NOMO-1 (cell line): ENCODE measurements around the gene GBP7.
A peak's percentile ranks its signal among the peaks of the same experiment; 100 is the strongest.
"Not testable (repeated sequence)": the region's sequence is repeated elsewhere in the genome, so short reads cannot be mapped to it uniquely, and the experiment has no call there.

ENCODE experiments used
- DNase-seq, 2 experiments: peaks; one replicate each; lab custom pipeline; 2025; ENCODE audit not compliant: unreplicated experiment in 2 of 2; lab: John Stamatoyannopoulos, UW

The GBP7 gene, protein sequence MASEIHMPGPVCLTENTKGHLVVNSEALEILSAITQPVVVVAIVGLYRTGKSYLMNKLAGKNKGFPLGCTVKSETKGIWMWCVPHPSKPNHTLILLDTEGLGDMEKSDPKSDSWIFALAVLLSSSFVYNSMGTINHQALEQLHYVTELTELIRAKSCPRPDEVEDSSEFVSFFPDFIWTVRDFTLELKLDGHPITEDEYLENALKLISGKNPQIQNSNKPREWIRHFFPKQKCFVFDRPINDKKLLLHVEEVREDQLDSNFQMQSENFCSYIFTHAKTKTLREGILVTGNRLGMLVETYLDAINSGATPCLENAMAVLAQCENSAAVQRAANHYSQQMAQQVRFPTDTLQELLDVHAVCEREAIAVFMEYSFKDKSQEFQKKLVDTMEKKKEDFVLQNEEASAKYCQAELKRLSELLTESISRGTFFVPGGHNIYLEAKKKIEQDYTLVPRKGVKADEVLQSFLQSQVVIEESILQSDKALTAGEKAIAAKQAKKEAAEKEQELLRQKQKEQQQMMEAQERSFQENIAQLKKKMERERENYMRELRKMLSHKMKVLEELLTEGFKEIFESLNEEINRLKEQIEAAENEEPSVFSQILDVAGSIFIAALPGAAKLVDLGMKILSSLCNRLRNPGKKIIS

DNA sequence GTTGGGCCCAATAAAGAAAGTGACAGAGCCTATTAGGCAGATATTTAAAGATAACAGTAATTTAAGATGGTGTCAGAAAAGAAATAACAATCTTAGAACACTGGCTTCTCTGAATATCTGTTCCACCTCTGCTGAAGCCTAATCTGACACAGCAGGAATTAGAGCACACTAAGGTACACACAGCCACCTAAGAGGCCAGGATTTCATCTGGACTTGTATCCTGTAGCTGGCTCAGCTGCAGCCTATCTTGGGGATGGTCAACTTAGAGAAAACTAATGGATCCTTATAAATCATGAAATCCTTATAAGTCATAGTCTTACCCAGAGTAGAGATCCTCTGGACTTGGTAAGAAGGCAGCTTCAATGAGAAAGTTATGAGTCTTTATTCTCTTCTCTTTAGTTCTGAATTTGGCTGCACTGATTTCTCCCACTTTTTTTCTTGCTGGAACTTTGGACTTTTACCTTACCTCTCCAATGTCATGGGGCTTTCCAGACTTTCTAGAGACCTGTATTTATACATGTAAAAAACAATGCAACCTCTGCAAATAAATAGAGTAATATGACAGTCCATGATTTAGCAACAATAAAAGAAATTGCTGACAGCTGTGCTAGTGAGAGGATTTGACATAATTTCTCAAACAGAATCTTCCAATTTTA lies at the start of gene GBP7:
Gene GBP7 (minus strand): TSS at position 403 of the 656 bp plus-strand sequence. CDS start 4,068 bp downstream, outside the sequence.
- DNase-seq: no peak

DNA sequence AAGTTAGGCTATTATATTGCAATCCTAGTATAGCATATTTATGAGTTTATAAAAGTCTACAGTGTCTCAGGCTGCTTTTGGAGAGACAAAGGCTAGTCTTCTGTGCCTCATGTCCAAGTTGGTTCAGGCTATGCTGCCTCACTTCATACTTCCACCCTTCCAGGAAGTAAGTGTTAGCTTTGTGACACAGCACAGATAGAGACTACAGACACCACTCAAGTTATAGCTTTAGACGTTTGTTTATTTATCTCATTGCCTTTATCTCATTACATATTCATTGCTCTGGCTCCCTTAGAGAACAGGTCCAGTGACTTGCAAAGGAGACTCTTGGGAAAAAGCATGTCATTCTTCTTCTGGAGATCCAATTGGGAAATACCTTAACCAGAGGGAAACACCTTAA lies 45.5 kb upstream of the GBP7 start:
- no peak for DNase-seq

DNA sequence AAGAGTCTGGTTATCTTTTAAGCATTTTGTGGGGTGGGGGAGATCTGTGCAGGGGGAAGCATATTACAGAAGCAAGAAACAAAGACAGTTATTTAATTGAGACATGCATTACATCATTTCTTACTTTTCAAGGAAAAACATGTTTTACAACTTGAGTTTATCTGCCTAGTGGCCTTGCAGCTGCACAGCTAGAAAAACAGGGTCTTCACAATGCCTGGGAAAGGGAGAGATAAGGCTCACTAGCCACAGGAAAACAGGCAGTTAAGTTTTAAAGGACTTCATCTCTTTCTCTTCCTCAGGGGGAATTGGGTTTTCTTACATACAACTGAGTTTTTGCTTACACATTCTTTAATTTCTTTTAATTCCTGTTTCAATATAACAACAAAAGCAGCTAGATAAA lies 44.0 kb upstream of the GBP7 start:
- DNase-seq: not testable (repeated sequence)

DNA sequence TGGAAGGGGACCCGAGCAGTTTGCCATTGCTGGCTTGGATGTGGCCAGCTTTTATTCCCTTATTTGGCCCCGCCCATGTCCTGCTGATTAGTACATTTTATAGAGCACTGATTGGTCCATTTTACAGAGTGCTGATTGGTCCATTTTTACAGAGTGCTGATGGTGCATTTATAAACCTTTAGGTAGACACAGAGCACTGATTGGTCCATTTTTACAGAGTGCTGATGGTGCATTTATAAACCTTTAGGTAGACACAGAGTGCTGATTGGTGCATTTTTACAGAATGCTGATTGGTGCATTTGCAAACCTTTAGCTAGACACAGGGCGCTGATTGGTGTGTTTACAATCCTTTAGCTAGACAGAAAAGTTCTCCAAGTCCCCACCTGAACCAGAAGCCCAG lies 43.1 kb upstream of the GBP7 start:
- DNase-seq: not testable (repeated sequence)

DNA sequence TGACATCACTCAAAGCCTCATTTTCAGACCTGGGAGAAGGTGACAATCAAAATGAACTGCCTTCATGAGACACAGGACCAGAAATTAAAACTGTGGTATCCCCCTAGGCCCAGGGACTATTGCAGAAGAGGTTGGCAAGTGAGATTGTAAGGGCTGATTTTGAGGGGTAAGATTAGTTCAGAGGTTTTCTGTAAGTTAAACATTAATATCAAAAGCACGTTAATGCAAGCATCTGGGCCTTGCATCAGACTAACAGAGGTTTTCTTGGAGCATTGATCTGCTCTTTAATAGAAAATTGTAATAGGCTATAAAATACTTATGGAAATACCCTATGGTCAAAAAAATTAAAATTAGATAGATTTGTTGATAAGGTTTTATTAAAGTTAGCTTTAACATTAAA lies 37.5 kb upstream of the GBP7 start:
- DNase-seq: no peak

DNA sequence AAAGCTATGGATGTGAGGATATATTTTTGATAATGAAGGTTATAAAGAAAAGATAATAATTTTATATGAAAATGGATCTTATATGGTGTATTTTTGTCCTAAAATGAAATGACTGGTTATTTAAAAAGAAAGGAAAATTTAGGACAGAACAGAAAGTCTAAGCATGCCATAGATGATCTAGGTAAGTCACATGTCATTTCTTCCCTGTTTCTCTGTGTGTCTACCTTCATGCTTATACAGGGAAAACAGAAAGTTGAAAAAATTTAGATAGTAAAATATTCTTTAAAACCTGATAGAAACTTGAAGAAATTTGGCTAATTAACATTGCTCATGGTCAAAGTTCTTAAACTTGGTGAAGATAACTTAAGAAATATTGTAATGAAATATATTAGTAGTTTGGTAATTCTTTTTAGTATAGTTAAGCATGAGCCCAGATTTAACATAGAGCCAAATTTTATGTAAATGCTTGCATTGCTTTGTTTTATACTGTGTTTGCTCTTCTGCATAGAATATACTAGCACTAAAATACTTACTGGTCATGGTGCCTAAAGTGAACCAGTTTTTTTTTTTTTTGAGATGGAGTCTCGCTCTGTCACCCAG lies 35.3 kb upstream of the GBP7 start:
- DNase-seq: no peak

DNA sequence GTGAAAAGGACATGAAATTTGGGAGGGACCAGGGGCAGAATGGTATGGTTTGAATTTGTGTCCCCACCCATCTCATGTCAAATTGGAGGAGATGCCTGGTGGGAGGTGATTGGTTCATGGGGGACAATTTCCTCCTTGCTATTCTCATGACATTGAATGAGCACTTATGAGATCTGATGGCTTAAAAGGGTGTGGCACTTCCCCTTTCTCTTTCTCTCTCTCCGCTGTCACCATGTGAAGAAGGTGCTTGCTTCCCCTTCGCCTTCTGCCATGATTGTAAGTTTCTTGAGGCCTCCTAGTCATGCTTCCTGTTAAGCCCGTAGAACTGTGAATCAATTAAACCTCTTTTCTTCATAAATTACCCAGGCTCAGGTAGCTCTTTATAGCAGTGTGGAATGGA lies 30.6 kb upstream of the GBP7 start:
- peak; percentile 6 to 49 for DNase-seq

DNA sequence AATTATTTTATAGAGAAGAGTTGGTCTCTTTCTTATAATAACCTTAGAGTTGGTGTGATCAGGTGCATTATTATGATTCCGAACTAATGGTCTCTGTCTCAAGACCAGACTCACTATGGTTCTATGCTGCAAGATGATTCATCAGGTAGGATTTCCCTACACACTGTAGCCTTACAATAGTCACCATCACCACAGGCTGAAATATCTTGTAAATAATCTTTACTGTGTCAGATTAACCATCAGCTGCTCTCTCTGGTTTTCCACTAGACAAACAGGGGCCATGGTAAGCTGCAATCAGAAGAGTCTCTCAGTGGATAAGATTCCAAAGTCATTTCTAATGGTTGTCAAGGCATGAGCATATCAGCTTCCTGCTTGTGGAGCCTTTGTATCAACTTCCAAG lies 27.4 kb upstream of the GBP7 start:
- DNase-seq: no peak

DNA sequence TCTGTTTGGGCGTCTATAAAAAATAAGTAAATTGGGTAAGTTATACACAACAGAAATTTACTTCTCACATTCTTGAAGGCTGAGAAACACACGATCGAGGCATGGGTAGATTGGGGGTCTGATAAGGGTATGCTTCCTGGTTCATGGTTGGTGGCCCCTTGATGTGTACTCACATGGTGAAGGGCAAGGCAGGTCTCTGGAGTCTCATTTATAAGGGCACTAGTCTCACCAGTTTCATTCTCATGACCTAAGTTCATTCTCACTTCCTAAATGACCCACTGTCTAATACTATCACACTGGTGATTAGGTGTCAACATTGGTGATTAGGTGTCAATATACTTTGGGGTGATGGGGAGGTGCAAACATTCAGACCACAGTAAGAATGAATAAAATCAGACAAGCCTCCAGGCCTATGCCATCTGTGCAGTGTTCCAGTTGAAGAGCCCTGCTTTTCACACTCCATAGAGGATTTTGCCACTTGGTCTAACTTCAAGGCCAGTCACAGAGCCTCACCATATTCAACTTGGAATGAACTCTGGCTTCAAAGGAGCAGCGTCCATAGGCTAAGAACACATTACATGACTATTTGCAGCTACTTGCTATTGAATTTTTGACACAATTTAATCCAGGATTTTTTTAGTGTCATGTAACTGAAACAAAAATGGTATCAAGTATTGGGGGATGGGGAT lies 25.4 kb upstream of the GBP7 start:
- DNase-seq: no peak

DNA sequence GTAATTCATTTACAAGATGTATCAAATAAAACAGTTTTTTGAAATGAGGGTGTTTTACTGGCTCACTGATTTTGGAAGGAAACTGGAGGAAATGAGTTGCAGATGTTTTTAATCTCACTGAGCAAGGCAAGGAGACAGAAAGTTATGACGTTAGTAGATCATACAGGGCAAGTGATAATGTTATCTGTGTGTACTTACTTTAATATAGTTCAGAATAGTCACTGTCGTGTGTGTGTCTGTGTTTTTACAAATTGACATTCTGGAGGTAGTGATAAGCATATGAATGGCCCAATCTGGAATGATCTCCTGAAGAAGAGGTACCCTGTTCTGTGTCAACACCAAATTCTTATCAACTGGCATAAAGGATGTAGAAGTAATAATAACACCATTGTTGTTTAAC lies 24.9 kb upstream of the GBP7 start:
- no peak for DNase-seq

DNA sequence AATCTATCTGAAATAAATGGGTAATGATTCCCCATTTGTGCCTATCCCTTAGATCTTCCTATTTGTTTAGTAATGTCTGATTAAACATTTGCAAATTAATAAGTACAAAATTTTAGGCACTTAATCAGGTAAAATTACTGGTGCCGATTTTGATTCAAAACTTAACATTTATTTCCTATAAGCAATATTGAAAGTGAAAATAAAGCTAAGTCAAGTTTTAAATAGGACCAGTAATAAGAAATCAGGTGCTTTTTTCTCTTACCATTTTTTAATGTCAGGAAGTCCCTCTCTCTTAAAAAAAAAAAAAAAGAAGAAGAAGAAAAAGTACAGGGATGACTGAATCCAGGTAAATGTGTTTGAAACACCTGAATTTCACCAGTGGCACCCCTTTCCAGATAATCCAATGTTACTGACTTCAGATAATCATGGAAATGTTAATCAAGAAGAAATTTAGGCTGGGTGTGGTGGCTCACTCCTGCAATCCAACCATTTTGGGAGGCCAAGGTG lies 23.8 kb upstream of the GBP7 start:
- peak in 1 of 2 experiments; percentile 3 for DNase-seq

DNA sequence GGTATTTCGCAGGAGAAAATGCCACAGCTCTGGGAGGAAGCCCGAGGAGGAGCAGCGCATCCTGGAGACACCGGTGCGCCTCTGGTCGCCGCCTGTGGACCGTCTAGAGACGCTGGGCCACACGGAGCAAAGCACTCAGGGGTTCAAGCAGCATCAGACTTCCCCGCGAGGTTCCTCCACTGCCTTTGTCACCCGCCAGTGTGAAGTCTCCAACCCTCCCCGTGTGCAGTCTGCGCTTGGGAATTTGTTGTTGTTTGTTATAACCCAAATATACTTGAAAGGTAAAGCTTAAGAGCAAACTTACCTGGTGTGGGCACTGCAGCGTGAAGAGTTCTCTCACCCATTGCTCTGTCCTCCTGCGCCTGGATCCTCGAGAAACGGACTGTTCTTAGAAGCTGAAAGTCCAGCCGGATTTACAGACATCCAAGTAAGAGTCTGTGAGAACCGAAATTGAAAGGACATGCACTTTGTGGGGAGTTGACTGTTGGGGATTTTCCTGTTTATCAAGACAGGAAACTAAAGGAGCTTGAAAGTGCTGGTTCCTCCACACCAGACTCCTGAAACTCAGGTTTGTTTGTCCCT lies 22.8 kb upstream of the GBP7 start, which contains the start of gene GBP4:
Gene GBP4 (minus strand): TSS at position 452 of the 582 bp plus-strand sequence. CDS start 108 bp downstream, at position 344.
- peak; percentile 31 to 41 for DNase-seq

DNA sequence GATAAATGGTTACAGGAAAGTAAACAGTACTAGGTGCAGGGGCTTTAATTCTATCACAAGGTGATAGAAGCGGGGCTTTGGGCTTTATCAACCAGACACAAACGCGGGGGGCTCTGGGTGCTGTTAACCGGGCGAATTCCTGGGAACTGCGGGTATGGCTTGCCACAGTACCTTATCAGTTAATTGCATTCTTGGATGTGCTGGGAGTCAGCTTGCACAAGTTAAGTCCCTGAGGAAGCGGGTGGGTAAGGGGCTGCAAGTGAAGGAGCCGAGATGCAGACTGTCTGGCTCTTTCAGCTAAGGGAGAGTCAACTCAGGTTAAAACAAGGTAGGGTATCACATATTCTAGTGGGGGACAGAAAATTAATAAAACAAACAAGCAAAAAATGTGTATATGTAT lies 22.3 kb upstream of the GBP7 start:
- DNase-seq: no peak

DNA sequence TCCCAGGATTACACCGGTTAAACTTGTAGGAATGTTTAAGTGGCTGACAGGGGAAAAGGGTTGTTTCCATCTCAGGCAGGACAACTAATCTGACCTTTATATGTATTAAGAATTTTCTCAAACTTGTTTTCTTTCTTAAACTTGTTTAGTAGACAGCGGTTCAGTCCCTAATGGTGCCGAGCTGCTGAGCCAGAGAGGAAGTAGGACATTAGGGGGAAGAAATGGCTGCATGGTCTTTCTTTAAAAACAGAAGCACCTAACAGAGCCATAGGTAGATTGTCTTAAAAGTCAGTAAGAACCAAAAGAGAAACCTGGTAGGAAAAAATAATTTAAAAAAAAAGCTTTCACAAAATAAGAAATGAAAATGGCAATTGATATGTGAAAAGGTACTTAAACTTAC lies 19.7 kb upstream of the GBP7 start:
- DNase-seq: no peak

DNA sequence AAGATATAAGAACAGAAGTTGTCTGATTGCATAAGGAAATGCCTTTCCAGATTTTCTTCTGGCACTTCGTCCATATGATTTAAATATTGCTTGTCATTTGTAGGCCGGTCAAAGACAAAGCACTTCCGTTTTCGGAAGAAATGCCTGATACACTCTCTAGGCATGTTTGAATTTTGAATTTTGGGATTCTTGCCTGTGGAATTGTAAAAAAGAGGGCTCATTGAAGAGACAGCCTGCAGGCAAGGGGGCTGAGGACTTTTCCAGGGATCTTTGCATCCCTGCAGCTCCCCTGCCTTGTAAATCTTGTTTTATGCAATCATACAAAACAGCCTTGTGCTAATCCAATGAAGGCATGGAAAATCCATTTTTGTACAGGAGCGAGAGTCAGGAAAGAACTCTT lies 15.5 kb upstream of the GBP7 start:
- DNase-seq: no peak

DNA sequence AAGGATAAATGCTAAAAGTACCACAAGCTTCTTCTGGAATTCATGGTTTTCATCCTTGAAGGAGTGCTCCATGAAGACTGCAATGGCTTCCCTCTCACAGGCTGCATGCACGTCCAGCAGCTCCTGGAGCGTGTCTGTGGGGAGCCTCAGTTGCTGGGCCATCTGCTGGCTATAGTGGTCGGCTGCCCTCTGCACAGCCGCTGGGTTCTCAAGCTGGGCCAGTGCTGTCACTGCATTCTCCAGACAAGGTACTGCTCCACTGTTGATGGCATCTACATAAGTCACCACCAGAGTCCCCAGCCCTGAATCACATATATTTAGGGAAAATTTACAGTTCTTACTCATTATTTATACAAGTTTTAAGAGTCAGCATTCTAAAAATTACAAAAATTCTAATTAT lies 14.2 kb upstream of the GBP7 start:
- DNase-seq: no peak

DNA sequence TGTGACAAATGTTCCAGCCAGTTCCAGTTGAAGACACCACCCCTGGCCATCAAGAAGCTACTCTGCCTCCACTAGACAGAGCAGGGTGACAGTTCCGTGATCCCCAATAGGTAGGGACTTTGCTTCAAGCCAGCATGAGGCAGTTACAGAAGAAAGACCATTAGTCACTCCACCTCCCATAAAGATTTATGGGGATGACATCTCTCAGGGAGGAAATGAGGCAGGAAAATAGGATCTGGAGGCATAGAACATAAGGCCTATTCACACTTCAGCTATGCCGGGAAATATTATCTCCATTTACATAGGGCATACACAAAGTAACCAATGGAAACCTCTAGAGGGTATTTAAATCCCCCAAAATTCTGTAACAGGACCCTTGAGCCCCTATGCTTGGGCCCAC lies 3.5 kb upstream of the GBP7 start:
- no peak for DNase-seq

DNA sequence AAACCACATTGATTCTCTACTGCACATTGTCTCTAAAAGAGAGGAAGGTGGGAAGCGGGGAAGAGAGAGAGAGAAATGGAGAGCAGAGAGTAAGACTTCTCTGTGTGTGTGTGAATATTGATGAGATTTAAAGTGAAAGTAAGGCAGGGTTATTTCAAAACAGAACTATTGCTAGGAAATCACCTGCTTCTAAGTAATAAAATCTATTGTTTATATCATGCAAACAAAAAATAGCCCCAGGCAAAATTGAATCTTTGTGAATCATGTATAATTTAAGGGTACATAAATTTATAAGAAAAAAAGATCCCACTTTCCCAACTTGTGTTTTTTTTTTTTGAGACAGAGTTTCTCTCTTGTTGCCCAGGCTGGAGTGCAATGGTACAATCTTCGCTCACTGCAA lies 1.2 kb upstream of the GBP7 start:
- DNase-seq: no peak

DNA sequence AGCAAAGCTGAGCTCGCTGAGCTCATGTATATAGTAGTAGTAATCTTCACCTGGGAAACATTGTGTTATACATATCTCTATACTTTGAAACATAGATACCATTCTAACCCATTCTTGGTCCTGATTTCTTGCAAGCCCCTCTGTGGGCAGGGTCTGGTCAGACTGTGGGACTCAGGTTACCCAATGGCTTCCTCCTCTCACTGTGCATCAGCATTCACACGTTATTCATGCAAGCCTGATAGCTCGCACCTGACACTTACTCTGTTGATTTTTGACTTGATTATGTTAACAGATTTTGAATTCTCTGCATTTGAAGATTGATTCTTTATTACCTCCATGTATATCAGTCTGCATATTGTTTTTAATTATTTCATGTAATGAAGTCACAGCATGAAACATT lies 1.3 kb downstream of the GBP7 start:
- no peak for DNase-seq

DNA sequence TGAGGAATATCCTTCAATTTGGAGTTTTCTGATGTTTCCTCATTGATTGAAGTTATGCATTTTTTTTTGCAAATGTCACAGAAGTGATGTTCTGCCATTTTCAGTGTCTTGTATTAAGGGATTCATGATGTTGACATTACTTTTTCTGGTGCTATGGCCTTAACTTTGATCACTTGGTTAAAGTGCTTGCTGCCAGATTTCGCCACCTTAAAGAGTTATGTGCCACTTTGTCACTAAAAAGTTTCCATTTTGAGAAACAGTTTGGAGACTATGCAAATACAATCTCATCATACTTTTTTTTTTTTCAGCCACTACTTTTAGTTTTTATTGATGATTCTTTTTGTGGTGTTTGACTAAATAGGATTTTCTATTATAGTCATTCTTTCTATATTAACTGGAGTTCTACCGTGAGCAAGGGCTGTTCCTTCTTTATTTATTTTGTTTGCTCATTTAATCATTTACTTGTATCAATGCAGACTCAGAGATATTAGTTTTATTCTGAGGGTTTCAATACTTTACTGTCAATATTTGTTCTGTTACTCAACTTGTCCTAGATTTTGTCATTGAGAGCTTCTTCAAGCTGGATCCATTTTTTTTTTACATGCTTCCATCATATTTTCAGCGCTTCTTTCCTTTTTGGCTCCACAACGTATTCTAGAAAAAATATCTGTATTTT lies 3.2 kb downstream of the GBP7 start:
- DNase-seq: no peak
